Stimulated activated CD4-positive, alpha-beta T cell treated with anti-CD3 and anti-CD28 coated beads, Interleukin-2, amount 100 ng/mL, for 48 hours (primary cell): ENCODE results near the gene MAP4K2.
"Not testable (repeated sequence)": the region's sequence is repeated elsewhere in the genome, so short reads cannot be mapped to it uniquely, and the experiment has no call there.

Experiments
- DNase-seq, 2 donors: peaks; one replicate each; pipeline ENCODE4 v3.0.0-alpha.2; 2020

MAP4K2 gene

GRCh38 chr11:64838600-64839334 is 35.8 kb upstream of the MAP4K2 start:
- no peak for DNase-seq

- DNase-seq, result no peak
Observed at GRCh38 chr11:64837887-64838351, 34.9 kb upstream of the MAP4K2 start.

GRCh38 chr11:64836448-64837072 is 33.5 kb upstream of the MAP4K2 start:
- no peak for DNase-seq

- DNase-seq, result no peak
Observed at GRCh38 chr11:64835616-64836447, 32.8 kb upstream of the MAP4K2 start.

GRCh38 chr11:64834723-64835615 is 32.0 kb upstream of the MAP4K2 start:
- no peak for DNase-seq

GRCh38 chr11:64834031-64834722 is 31.2 kb upstream of the MAP4K2 start:
- no peak for DNase-seq

- no peak for DNase-seq
Observed at GRCh38 chr11:64833509-64833908, 30.5 kb upstream of the MAP4K2 start.

- DNase-seq, result no peak
Observed at GRCh38 chr11:64833198-64833502, 30.1 kb upstream of the MAP4K2 start.

GRCh38 chr11:64832467-64833197 is 29.6 kb upstream of the MAP4K2 start:
- no peak for DNase-seq

- DNase-seq, result no peak
Observed at GRCh38 chr11:64831411-64831891, 28.4 kb upstream of the MAP4K2 start.

GRCh38 chr11:64829536-64830251 is 26.7 kb upstream of the MAP4K2 start:
- DNase-seq, result no peak

GRCh38 chr11:64827451-64827839 is 24.4 kb upstream of the MAP4K2 start:
- no peak for DNase-seq

GRCh38 chr11:64826578-64827450 is 23.8 kb upstream of the MAP4K2 start:
- DNase-seq, result no peak

GRCh38 chr11:64826062-64826461 is 23.0 kb upstream of the MAP4K2 start:
- DNase-seq, result no peak

- DNase-seq, result no peak
Observed at GRCh38 chr11:64823568-64824119, 20.6 kb upstream of the MAP4K2 start.

- DNase-seq, result no peak
Observed at GRCh38 chr11:64817476-64817875, 14.5 kb upstream of the MAP4K2 start.

GRCh38 chr11:64815433-64815832 is 12.4 kb upstream of the MAP4K2 start:
- not testable (repeated sequence) for DNase-seq

GRCh38 chr11:64814712-64815187 is 11.7 kb upstream of the MAP4K2 start:
- DNase-seq, result no peak

GRCh38 chr11:64813826-64814225 is 10.8 kb upstream of the MAP4K2 start:
- DNase-seq, result no peak
